CD4-positive, alpha-beta T cell (primary cell): ENCODE measurements around the gene CNPY2. TPM values are rescaled to one million over a fixed set of nuclear protein-coding genes. Genes with fewer than 3 reads are reported as not detected.
"Not testable (repeated sequence)": the region's sequence is repeated elsewhere in the genome, so short reads cannot be mapped to it uniquely, and the experiment has no call there.

Experiments
- ATAC-seq: fragments of 200-7000 bp; cut with Tn5 transposase; one replicate; pipeline ENCODE4 v1.10.0; 2022; ENCODE audit warnings: mild to moderate bottlenecking; ENCODE audit not compliant: poor library complexity
- CTCF ChIA-PET: fragments of 350-600 bp; sonication (Branson Sonifier 250); formaldehyde crosslinking; loops from one replicate; lab custom pipeline; 2021; ENCODE audit warnings: antibody characterized with exemption, inconsistent platforms; lab: Charles Lee
- POLR2A ChIA-PET: fragments of 350-600 bp; sonication (Branson Sonifier 250); formaldehyde crosslinking; loops from one replicate; lab custom pipeline; 2021; ENCODE audit warnings: antibody characterized with exemption, inconsistent platforms; lab: Charles Lee
- DNase-seq, 14 experiments: peaks; one replicate each; pipeline ENCODE4 v3.0.0-alpha.2; 2013 to 2020; ENCODE audit warnings: mixed read lengths in 2 of 14
- H3K27ac ChIP-seq, 2 donors: one replicate each; pipeline versions ENCODE4 v1.5.1 to v1.7.0; 2013; ENCODE audit warnings: low read length in 2 of 2, low read depth in 1 of 2, mild to moderate bottlenecking in 1 of 2
- H3K27me3 ChIP-seq, 2 experiments: 1 replicate in 1 of 2; 2 replicates in 1 of 2; pipeline versions ENCODE4 v1.6.1 to v1.7.0; 2013; ENCODE audit warnings: low read length in 2 of 2, control low read depth in 1 of 2, mild to moderate bottlenecking in 1 of 2, moderate library complexity in 1 of 2; ENCODE audit not compliant: insufficient read depth in 2 of 2, control insufficient read depth in 1 of 2
- H3K36me3 ChIP-seq: one replicate; pipeline ENCODE4 v1.6.1; 2013; ENCODE audit warnings: low read length, control low read depth; ENCODE audit not compliant: insufficient read depth
- H3K4me1 ChIP-seq: one replicate; pipeline ENCODE4 v1.6.1; 2013; ENCODE audit warnings: low read length, control low read depth; ENCODE audit not compliant: insufficient read depth
- H3K4me3 ChIP-seq: one replicate; pipeline ENCODE4 v1.5.1; 2013; ENCODE audit warnings: mild to moderate bottlenecking, low read length, moderate library complexity
- H3K9me3 ChIP-seq, 2 experiments: 1 replicate in 1 of 2; 2 replicates in 1 of 2; pipeline versions ENCODE4 v1.6.1 to v1.7.0; 2013; ENCODE audit warnings: low read length in 2 of 2, mild to moderate bottlenecking in 2 of 2, control low read depth in 1 of 2, moderate library complexity in 1 of 2; ENCODE audit not compliant: control insufficient read depth in 1 of 2, insufficient read depth in 1 of 2
- H3K27ac Mint-ChIP-seq: one replicate; pipeline ENCODE4 v1.8.0; 2020; ENCODE audit warnings: mixed read lengths
- H3K27me3 Mint-ChIP-seq: one replicate; pipeline ENCODE4 v1.8.0; 2021; ENCODE audit warnings: mixed read lengths
- H3K36me3 Mint-ChIP-seq: one replicate; pipeline ENCODE4 v1.8.0; 2021; ENCODE audit warnings: low read depth, mixed read lengths
- H3K4me1 Mint-ChIP-seq: one replicate; pipeline ENCODE4 v1.8.0; 2021; ENCODE audit warnings: low read depth, mixed read lengths
- H3K4me3 Mint-ChIP-seq: one replicate; pipeline ENCODE4 v1.8.0; 2020; ENCODE audit warnings: mild to moderate bottlenecking, mixed read lengths
- H3K9me3 Mint-ChIP-seq: one replicate; pipeline ENCODE4 v1.8.0; 2020; ENCODE audit warnings: mixed read lengths
- CTCF ChIP-seq: fragments of 200-600 bp; IDR thresholded peaks from one replicate; pipeline ENCODE4 v1.8.0; 2022; ENCODE audit warnings: antibody characterized with exemption, mild to moderate bottlenecking
- intact Hi-C, 2 experiments: fragments of 100-400 bp; cut with DNase I in 1 of 2; cut with micrococcal nuclease in 1 of 2; formaldehyde crosslinking; loops; one replicate each; pipeline versions ENCODE4 v1.15.1 to v1.9.0; 2023 to 2025; cut with DNase I, micrococcal nuclease
- total RNA-seq, 174 experiments: library from RNA in 2 of 174; stranded (reverse) in 2 of 174; gene quantifications; one replicate each; pipeline ENCODE4 v1.2.3 and lab custom pipeline; 2021 to 2026

The CNPY2 gene
- total RNA-seq, 2 experiments from 2014 or later: 30.5 to 33.4 TPM

GRCh38 chr12:56326126-56326525, 10.3 kb upstream of the CNPY2 start:
- H3K9me3 Mint-ChIP-seq: no peaks in the 10 kb centered on the region
- no peak overlapping the region for H3K27ac ChIP-seq
- ChIA-PET CTCF (no interaction called here), POLR2A (interaction anchor here (1.2 to 1.5 kb wide), 2 partner anchors 10 to 13 kb away, joined by 6 to 7 read pairs; partner anchors contain the start of genes CNPY2 and IL23A)
- H3K27me3 Mint-ChIP-seq: no peaks in the 10 kb centered on the region
- H3K4me1 ChIP-seq: no peaks in the 10 kb centered on the region
- no peak for TF ChIP-seq CTCF
- peaks cover 68% of the 10 kb centered on the region for H3K36me3 ChIP-seq
- ATAC-seq (no peak), DNase-seq (no peak)
- no peak overlapping the region for H3K4me3 ChIP-seq
- peaks cover 2% of the 10 kb centered on the region for H3K4me1 Mint-ChIP-seq
- H3K27me3 ChIP-seq: no peaks in the 10 kb centered on the region
- H3K27ac Mint-ChIP-seq: no peak overlapping the region
- peaks cover 75% of the 10 kb centered on the region for H3K36me3 Mint-ChIP-seq
- no peak overlapping the region for H3K4me3 Mint-ChIP-seq
- intact Hi-C loops: no loop called here
- no peaks in the 10 kb centered on the region for H3K9me3 ChIP-seq

GRCh38 chr12:56324206-56324605, 8.4 kb upstream of the CNPY2 start:
- no peak overlapping the region for H3K4me3 ChIP-seq
- peaks cover 77% of the 10 kb centered on the region for H3K36me3 ChIP-seq
- ATAC-seq (no peak), DNase-seq (no peak)
- peaks cover 83% of the 10 kb centered on the region for H3K36me3 Mint-ChIP-seq
- TF ChIP-seq CTCF: no peak
- H3K27me3 ChIP-seq: no peaks in the 10 kb centered on the region
- no peaks in the 10 kb centered on the region for H3K9me3 ChIP-seq
- no peaks in the 10 kb centered on the region for H3K9me3 Mint-ChIP-seq
- H3K4me1 ChIP-seq: no peaks in the 10 kb centered on the region
- intact Hi-C loops: no loop called here
- H3K27me3 Mint-ChIP-seq: no peaks in the 10 kb centered on the region
- CTCF ChIA-PET: no interaction called here
- H3K4me1 Mint-ChIP-seq: no peaks in the 10 kb centered on the region
- POLR2A ChIA-PET: no interaction called here
- no peak overlapping the region for H3K27ac Mint-ChIP-seq
- H3K4me3 Mint-ChIP-seq: no peak overlapping the region
- no peak overlapping the region for H3K27ac ChIP-seq

GRCh38 chr12:56321610-56322009, 5.8 kb upstream of the CNPY2 start:
- intact Hi-C loops, H3K27me3 ChIP-seq, CTCF ChIA-PET, ATAC-seq, H3K27ac Mint-ChIP-seq, POLR2A ChIA-PET, H3K4me3 ChIP-seq, H3K9me3 ChIP-seq, H3K9me3 Mint-ChIP-seq, DNase-seq, H3K4me1 ChIP-seq, H3K27ac ChIP-seq, H3K4me1 Mint-ChIP-seq, H3K4me3 Mint-ChIP-seq, H3K27me3 Mint-ChIP-seq: not testable (repeated sequence)
- H3K36me3 ChIP-seq: peaks cover 66% of the 10 kb centered on the region
- peaks cover 69% of the 10 kb centered on the region for H3K36me3 Mint-ChIP-seq

- H3K4me3 Mint-ChIP-seq: no peak overlapping the region
- Histone ChIP-seq H3K36me3 (peaks cover 61% of the 10 kb centered on the region), H3K9me3 (no peaks in the 10 kb centered on the region), H3K4me1 (peaks cover 6% of the 10 kb centered on the region), H3K27ac (no peak overlapping the region), H3K27me3 (no peaks in the 10 kb centered on the region), H3K4me3 (no peak overlapping the region)
- no peak for ATAC-seq
- intact Hi-C loops: no loop called here
- H3K27ac Mint-ChIP-seq: no peak overlapping the region
- CTCF ChIA-PET: no interaction called here
- no peaks in the 10 kb centered on the region for H3K27me3 Mint-ChIP-seq
- TF ChIP-seq CTCF: no peak
- POLR2A ChIA-PET: no interaction called here
- H3K36me3 Mint-ChIP-seq: peaks cover 68% of the 10 kb centered on the region
- H3K4me1 Mint-ChIP-seq: peaks cover 5% of the 10 kb centered on the region
- H3K9me3 Mint-ChIP-seq: no peaks in the 10 kb centered on the region
- peak in 1 of 14 experiments; percentile 58 for DNase-seq
Observed at GRCh38 chr12:56321027-56321426, 5.2 kb upstream of the CNPY2 start.
